Pons (tissue), 1 donor: ENCODE data around the gene FCHO2.

Source experiments
- DNase-seq: peaks from one replicate; pipeline ENCODE4 v3.0.0-alpha.2; 2016; ENCODE audit warnings: low spot score

The FCHO2 gene

GRCh38 chr5:73135021-73135420, 179.2 kb downstream of the FCHO2 start:
- DNase-seq, result no peak

GRCh38 chr5:73135429-73136054, 179.7 kb downstream of the FCHO2 start:
- DNase-seq, result no peak

GRCh38 chr5:73136055-73136562, 180.3 kb downstream of the FCHO2 start:
- DNase-seq, result no peak

GRCh38 chr5:73137563-73138530, 182.0 kb downstream of the FCHO2 start:
- DNase-seq, result no peak

GRCh38 chr5:73139485-73139884, 183.6 kb downstream of the FCHO2 start:
- no peak for DNase-seq
